Dermis microvascular lymphatic vessel endothelial cell (primary cell): ENCODE data around the gene PCNP. TPM values are rescaled to one million over a fixed set of nuclear protein-coding genes. Genes with fewer than 3 reads are reported as not detected.
"Not testable (repeated sequence)": the region's sequence is repeated elsewhere in the genome, so short reads cannot be mapped to it uniquely, and the experiment has no call there.

ENCODE experiments used
- DNase-seq, 2 donors: peaks; one replicate each; pipeline versions ENCODE4 v3.0.0 to v3.0.0-alpha.2; 2010; ENCODE audit warnings: low read depth in 2 of 2
- total RNA-seq: library from RNA; depleted of rRNA; stranded (reverse); fragments of >200 nt; gene quantifications from 2 replicates; pipeline ENCODE4 v1.2.1, GENCODE V29; 2014

The PCNP gene
- total RNA-seq, 1 donor from 2014 or later: 62.5 TPM

GRCh38 chr3:101633186-101633585 is 59.2 kb downstream of the PCNP start:
- DNase-seq: no peak

DNA sequence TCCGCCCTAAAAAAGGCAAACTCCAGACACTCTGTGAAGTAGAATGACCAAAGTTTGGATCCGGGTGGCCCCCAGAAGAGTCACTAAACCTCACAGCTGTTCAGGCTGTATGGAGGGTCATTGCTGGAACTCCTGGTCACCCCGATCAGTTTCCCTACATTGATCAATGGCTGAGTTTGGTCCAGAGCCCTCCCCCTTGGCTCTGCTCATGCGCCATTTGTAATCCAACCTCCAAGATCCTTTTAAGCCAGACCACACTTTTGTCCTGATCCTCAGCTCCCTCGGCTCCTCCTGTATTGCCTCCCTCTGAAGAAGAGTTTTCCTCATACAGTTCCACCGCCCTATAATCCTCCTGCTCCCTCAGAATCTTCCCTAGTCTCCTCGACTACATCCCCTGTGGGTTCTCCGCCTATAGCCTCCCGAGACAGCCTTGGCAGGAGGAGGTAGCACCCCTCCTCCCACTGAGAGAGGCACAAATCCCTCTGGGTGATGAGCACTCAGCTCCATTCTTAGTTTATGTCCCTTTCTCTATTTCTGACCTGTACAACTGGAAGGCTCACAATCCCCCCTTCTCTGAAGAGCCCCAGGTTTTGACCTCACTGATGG is 60.7 kb downstream of the PCNP start:
- DNase-seq: no peak

DNA sequence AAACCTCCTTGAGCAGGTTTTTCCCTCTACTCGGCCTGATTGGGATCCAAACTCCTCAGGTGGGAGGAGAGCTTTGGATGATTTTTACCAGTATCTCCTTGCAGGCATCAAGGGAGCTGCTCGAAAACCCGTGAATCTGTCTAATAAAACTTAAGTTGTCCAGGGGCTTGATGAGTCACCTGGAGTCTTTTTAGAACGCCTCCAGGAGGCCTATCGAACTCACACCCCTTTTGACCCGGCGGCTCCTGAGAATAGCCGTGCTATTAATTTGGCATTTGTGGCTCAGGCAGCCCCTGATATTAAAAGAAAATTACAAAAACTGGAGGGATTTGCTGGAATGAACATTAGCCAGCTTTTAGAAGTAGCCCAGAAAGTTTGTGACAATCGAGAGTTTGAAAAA is 61.4 kb downstream of the PCNP start:
- DNase-seq: no peak

DNA sequence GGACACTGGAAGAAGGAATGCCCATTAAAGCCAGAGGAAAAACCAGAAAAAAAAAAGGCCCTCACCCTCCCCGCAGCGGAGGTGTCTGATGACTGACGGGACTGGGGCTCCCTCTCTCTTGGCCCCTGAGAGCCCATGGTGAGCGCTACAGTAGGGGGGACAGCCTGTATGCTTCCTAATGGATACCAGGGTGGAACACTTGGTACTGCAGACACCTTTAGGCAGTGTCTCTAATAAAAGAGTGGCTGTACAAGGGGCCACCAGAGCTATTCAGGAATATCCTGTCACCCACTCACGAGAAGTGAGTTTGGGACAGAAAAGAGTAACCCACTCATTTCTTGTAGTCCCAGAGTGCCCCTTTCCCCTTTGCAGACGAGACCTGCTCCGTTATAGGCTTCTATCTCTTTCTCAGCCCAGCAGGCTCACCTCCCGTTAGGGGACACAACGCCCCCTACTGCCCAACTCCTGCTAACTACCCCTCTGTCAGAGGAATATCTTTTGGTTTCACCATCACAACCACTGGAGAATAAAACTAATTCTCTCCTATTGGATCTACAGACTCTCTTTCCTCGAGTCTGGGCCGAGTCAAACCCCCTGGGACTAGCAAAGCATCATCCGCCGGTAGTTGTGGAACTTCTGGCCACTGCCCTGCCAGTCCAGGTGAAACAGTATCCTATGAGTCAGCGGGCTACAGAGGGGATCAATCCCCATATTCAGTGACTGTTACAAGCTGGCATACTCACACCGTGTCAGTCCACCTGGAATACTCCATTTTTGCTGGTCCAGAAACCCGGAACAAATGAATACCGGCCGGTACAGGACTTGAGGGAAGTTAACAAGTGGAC is 62.2 kb downstream of the PCNP start:
- DNase-seq: peak; percentile 23 to 52

DNA sequence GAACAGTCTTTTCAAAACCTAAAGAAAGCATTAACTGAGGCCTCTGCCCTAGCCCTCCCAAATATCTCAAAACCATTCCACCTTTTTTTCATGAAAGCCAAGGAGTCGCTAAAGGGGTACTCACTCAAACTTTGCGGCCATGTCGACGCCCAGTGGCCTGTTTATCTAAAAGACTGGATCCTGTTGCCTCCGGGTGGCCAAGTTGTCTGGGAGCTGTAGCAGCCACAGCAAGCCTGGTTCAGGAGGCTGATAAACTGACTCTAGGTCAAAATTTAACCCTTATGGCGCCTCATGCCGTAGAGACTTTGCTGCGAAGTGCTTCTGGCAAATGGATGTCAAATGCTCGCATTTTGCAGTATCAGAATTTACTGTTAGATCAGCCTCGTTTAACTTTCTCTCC is 63.5 kb downstream of the PCNP start:
- no peak for DNase-seq

DNA sequence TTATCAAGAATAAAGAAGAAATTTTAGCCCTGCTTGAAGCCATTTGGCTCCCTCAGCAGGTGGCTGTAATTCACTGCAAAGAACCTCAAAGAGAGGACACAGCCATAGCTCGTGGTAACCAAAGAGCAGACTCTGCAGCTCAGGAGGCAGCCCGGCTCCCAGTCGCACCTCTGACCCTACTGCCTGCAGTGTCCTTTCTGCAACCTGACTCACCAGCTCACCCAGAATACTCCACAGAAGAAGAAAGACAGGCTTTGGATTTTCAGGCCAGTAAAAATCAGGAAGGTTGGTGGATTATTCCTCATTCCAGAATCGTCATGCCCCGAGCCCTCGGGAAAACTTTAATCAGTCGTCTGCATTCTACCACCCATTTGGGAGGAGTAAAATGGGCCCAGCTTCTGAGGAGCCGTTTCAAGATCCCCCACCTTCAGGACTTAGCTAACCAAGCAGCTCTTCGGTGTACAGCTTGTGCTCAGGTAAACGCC is 64.3 kb downstream of the PCNP start:
- no peak for DNase-seq

DNA sequence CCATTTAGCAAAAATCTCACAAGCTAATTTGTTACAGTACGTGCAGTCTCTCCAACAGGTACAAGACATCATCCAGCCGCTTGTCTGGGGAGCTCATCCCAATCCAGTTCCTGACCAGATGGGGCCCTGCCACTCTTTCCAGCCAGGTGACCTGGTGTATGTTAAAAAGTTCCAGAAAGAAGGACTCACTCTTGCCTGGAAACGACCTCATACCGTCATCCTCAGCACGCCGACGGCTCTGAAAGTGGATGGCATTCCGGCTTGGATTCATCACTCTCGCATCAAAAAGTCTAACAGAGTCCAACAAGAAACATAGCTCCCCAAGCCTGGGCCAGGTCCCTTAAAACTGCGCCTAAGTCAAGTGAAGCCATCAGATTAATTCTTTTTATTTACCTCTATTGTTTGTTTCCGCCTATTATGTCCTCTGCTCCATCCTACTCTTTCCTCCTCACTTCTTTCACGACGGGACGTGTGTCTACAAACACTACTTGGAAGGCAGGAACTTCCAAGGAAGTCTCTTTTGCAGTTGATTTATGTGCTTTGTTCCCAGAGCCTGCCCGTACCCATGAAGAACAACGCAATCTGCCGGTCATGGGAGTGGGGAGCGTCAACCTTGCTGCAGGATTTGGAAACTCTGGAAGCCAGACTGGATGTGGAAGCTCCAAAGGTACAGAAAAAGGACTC is 65.4 kb downstream of the PCNP start:
- no peak for DNase-seq

GRCh38 chr3:101640256-101640655 is 66.3 kb downstream of the PCNP start:
- no peak for DNase-seq

- not testable (repeated sequence) for DNase-seq
Observed at GRCh38 chr3:101641397-101642115, 67.6 kb downstream of the PCNP start.

GRCh38 chr3:101642441-101642840 is 68.5 kb downstream of the PCNP start:
- DNase-seq: no peak

DNA sequence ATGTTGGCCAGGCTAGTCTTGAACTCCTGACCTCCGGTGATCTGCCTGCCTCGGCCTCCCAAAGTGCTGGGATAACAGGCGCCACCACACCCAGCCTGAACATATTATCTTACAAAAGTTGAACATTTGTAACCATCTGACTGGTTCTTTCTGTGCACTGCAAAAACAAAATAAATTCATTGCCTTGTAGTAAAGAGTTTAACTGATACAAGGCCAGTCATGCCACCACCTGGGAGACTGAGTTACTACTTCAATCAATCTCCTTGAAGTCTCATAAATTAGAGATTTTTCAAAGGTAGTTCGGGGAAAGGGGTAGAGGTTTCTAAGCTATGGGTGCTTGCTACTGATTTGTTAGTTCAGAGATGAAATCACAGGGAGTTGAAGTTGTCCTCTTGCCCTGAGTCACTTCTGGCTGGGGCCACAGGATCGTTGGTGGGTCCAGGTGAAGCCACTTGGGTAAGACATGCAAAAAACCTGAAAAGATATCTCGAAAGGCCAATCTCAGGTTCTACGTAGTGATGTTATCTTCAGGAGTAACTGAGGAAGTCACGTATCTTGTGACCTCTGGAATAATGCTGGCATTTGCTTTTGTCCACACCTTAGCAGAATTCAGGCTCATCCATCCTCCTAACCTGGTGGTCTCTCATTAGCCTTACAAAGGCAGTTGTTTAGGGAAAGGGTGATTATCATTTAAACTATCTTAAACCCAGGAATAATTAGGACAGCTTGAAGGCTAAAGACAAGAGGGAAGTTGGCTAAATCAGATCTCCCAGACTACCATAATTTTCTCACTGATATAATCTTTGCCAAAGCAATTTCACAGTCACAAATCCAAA is 69.2 kb downstream of the PCNP start:
- DNase-seq: no peak

Other genes with a start within 250 kb of the PCNP start
- gene SENP7, start 61.0 kb upstream of the PCNP start, total RNA-seq: 8.1 and 13.9 TPM in 2 replicates
- 23.9 and 26.3 TPM in 2 replicates for gene TRMT10C, start 12.3 kb upstream of the PCNP start, total RNA-seq
- 15.9 and 17.3 TPM in 2 replicates for gene ZBTB11, start 103.0 kb downstream of the PCNP start, total RNA-seq
- gene RPL24, start 112.5 kb downstream of the PCNP start, total RNA-seq: 1,943 and 2,468 TPM in 2 replicates
- gene CEP97, start 150.4 kb downstream of the PCNP start, total RNA-seq: 6.1 and 6.8 TPM in 2 replicates
- 3.9 and 8.0 TPM in 2 replicates for gene NXPE3, start 205.0 kb downstream of the PCNP start, total RNA-seq